Inflammatory macrophage treated with lipopolysaccharide for 1 hour (primary cell): ENCODE data around the gene SMIM14.

ENCODE experiments used
- DNase-seq, 2 donors: peaks; one replicate each; pipeline ENCODE4 v3.0.0-alpha.2; 2020 to 2022

Gene SMIM14

DNA sequence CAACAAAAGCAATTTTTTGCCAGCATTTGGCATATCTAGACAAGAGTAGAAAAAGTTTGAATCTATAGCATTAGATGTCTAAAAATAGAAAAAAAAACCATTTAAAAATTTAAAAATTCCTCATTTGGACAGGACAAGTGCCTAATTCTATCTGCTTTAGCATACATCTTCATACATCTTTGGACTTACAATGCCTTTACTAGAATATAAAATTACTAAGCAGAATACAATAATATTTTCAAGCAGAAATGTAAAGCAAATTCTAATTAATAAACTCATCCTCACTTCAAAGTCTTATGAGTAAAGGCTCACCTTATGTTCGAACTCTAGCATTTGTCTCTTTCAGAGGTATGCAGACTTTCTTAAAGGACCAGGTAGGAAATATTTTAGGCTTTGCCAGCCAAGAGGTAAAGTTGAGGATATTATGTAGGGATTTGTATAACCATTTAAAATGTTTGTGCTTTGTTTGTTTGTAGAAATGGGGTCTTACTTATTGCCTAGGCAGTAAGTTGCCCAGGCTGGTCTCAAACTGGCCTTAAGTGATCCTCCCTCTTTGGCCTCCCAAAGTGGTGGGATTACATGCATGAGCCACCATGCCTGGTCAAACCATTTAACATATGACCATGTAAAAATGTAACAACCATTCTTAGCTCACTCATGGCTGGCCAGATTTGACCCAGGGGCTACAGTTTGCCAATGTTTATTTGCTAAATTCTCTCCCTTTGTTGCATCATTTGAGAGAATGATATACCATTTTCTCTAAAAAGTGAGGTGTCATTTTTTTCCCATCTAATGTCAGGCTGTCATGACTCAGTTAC is 140.5 kb downstream of the SMIM14 start:
- DNase-seq: no peak
